Body of pancreas (tissue), 4 donors: ENCODE data around the gene SPATA31E1. TPM values are rescaled to one million over a fixed set of nuclear protein-coding genes. Genes with fewer than 3 reads are reported as not detected.
"Not testable (repeated sequence)": the region's sequence is repeated elsewhere in the genome, so short reads cannot be mapped to it uniquely, and the experiment has no call there.

ENCODE experiments used
- ATAC-seq: fragments of 150-250 bp; one replicate; pipeline ENCODE4 v1.9.1; 2016
- DNase-seq, 4 donors: peaks; one replicate each; pipeline ENCODE4 v3.0.0-alpha.2; 2019
- H3K27ac ChIP-seq, 4 donors: fragments of 200-600 bp; sonication (generic); 1 replicate in 3 of 4; 2 replicates in 1 of 4; pipeline versions ENCODE4 v1.5.1 to v1.6.1; 2016 to 2019; ENCODE audit warnings: mild to moderate bottlenecking in 1 of 4, mixed read lengths in 1 of 4, moderate library complexity in 1 of 4
- H3K27me3 ChIP-seq, 2 donors: fragments of 200-600 bp; sonication (generic); one replicate each; pipeline ENCODE4 v1.6.0; 2016; ENCODE audit warnings: mild to moderate bottlenecking in 1 of 2
- H3K36me3 ChIP-seq, 2 donors: fragments of 200-600 bp; sonication (generic); replicated peaks in 1 of 2; 2 replicates each; pipeline ENCODE4 v1.5.1; 2016; ENCODE audit warnings: low read depth in 2 of 2; ENCODE audit not compliant: insufficient read depth in 1 of 2
- H3K4me1 ChIP-seq: fragments of 200-600 bp; sonication (generic); one replicate; pipeline ENCODE4 v1.6.0; 2016
- H3K4me3 ChIP-seq, 2 donors: fragments of 200-600 bp; sonication (generic); 1 replicate in 1 of 2; 2 replicates in 1 of 2; pipeline ENCODE4 v1.5.1; 2016 to 2019
- H3K9me3 ChIP-seq, 3 donors: fragments of 200-600 bp; sonication (generic); 1 replicate in 2 of 3; 2 replicates in 1 of 3; pipeline ENCODE4 v1.5.1; 2016
- POLR2A ChIP-seq, 3 donors: fragments of 450-650 bp; IDR thresholded peaks; one replicate each; pipeline ENCODE4 v1.6.1; 2016; ENCODE audit warnings: antibody characterized with exemption in 3 of 3, mild to moderate bottlenecking in 2 of 3
- WGBS, 2 donors: methylation state at CpG; one replicate each; pipeline ENCODE4 v1.1.5; 2017; 5-methylcytosine and 5-hydroxymethylcytosine counted together
- intact Hi-C: fragments of 100-400 bp; cut with DNase I; formaldehyde crosslinking; loops from one replicate; pipeline ENCODE4 v1.15.1; 2023
- total RNA-seq, 2 donors: library from RNA; depleted of rRNA; stranded (reverse); fragments of >200 nt; gene quantifications; one replicate each; pipeline ENCODE4 v1.1.0, GENCODE V29; 2016
- TF ChIP-seq, protein P1 (sequence below), 7 experiments: fragments of 450-650 bp in 4 of 7; fragments of 200-600 bp in 3 of 7; sonication (generic) in 3 of 7; IDR thresholded peaks; one replicate each; pipeline ENCODE4 v1.5.1; 2016 to 2019; ENCODE audit warnings: antibody characterized with exemption in 7 of 7

SPATA31E1 gene
- total RNA-seq, 2 donors from 2014 or later, result not detected

DNA sequence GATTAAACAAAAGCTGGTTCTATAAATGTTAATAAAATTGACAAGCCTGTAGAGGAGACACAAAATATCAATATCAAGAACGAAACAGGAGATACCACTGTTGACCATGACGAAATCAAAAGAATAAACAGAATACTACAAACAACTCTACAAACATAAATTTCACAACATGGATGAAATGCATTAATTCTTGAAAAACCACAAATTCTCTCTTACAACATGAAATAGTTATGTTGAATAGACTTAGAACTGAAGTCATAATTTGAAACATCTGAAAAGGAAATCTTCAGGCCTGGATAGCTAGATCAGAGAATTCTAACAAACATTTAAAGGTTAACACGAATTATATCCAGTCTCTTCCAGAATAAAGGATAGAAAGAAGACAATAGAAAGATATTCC is 28.1 kb downstream of the SPATA31E1 start:
- Histone ChIP-seq H3K36me3 (no peaks in the 10 kb centered on the region), H3K4me3 (no peak overlapping the region), H3K4me1 (peaks cover 8% of the 10 kb centered on the region), H3K27ac (no peak overlapping the region), H3K27me3 (no peaks in the 10 kb centered on the region), H3K9me3 (no peaks in the 10 kb centered on the region)
- TF ChIP-seq, protein P1, sequence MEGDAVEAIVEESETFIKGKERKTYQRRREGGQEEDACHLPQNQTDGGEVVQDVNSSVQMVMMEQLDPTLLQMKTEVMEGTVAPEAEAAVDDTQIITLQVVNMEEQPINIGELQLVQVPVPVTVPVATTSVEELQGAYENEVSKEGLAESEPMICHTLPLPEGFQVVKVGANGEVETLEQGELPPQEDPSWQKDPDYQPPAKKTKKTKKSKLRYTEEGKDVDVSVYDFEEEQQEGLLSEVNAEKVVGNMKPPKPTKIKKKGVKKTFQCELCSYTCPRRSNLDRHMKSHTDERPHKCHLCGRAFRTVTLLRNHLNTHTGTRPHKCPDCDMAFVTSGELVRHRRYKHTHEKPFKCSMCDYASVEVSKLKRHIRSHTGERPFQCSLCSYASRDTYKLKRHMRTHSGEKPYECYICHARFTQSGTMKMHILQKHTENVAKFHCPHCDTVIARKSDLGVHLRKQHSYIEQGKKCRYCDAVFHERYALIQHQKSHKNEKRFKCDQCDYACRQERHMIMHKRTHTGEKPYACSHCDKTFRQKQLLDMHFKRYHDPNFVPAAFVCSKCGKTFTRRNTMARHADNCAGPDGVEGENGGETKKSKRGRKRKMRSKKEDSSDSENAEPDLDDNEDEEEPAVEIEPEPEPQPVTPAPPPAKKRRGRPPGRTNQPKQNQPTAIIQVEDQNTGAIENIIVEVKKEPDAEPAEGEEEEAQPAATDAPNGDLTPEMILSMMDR (IDR thresholded peaks at IDR 0.05), result no peak
- TF ChIP-seq POLR2A (IDR thresholded peaks at IDR 0.05), result no peak
- WGBS, 2 donors, result 56 to 61% methylated on average over 3 of the region's 3 CpGs
- ATAC-seq (no peak), DNase-seq (no peak)
- intact Hi-C loops, result no loop called here

DNA sequence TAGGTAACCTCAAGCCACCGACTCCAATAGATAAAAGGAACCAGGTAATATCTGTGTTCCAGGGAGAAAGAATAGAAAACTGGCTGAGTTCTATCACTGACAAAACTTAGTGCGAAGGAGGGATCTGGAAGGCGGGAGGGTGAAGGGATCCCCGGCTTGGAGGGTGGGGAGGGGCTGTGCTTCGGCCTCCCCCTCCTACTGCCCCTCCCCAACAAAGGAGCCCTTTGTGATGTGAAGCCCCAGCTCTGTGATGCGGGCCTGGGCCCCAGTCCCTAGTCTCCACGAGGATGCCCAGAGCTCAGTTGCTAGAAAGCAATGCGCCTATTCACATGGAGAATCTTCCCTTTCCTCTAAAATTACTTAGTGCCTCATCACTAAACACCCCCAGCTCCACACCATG is 35.0 kb downstream of the SPATA31E1 start, which contains the start of gene SPATA31C1:
SPATA31C1 (plus strand) TSS at position 301 of the 400 bp plus-strand sequence.
- DNase-seq, ATAC-seq, H3K27ac ChIP-seq, H3K36me3 ChIP-seq, H3K9me3 ChIP-seq, H3K27me3 ChIP-seq, H3K4me3 ChIP-seq, intact Hi-C loops: not testable (repeated sequence)
- WGBS, 2 donors, result no CpG with 5 or more reads among the region's 8 CpGs
- H3K4me1 ChIP-seq, result peaks cover 12% of the 10 kb centered on the region

DNA sequence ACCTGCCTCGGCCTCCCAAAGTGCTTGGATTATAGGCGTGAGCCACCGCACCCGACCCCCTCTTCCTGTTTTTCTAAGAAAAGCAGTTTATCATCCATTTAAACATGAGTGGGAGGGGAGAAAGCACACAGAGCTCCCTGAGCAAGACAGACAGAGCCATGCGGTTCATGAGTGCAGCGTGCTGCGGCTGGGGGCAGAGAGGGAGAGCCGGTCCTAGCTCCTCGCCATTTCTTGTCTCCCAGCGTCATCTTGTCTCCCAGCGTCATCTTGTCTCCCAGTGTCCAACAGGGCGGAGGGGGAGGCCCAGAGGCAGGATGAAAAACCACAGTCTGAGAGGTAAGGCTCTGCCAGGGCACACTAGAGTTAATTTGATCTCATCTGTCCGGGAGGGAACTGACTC is 36.3 kb downstream of the SPATA31E1 start:
- H3K27me3 ChIP-seq, H3K4me3 ChIP-seq, H3K27ac ChIP-seq, H3K9me3 ChIP-seq, DNase-seq, ATAC-seq, intact Hi-C loops, H3K36me3 ChIP-seq: not testable (repeated sequence)
- peaks cover 12% of the 10 kb centered on the region for H3K4me1 ChIP-seq
- WGBS, 2 donors, result 80 to 86% methylated on average over 10 to 11 of the region's 13 CpGs

DNA sequence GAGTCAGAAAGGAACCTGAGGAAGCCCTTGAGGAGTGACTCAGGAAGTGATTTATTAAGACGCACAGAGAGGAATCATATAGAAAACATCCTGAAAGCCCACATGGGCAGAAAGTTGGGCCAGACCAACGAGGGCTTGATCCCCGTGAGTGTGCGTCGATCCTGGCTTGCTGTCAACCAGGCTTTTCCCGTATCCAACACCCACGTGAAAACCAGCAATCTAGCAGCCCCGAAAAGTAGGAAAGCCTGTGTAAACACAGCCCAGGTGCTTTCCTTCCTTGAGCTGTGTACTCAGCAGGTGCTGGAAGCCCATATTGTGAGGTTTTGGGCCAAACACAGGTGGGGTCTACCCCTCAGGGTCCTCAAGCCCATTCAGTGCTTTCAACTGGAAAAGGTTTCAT is 38.9 kb downstream of the SPATA31E1 start:
- 34 to 48% methylated on average over 7 to 8 of the region's 8 CpGs for WGBS, 2 donors
- ATAC-seq, H3K27me3 ChIP-seq, intact Hi-C loops, H3K36me3 ChIP-seq, H3K9me3 ChIP-seq, H3K27ac ChIP-seq, H3K4me3 ChIP-seq: not testable (repeated sequence)
- DNase-seq, result peak in 2 of 4 donors; percentile 49 to 58
- peaks cover 12% of the 10 kb centered on the region for H3K4me1 ChIP-seq

DNA sequence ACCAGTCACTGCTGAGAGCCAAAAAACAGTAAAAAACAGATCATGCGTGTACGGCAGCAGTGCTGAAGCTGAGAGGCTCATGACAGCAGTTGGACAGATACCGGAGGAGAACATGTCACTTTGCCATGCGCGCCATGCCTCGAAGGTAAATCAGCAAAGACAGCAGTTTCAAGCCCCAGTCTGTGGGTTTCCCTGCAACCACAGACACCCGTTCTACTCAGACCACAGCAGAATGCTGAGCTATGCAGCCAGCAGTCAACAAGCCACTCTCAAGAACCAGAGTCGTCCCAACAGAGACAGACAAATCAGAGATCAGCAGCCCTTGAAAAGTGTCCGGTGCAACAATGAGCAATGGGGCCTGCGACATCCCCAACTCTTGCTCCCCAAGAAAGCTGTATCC is 40.3 kb downstream of the SPATA31E1 start:
- intact Hi-C loops, H3K36me3 ChIP-seq, DNase-seq, H3K27me3 ChIP-seq, H3K9me3 ChIP-seq, H3K4me3 ChIP-seq, H3K27ac ChIP-seq, ATAC-seq: not testable (repeated sequence)
- WGBS, 2 donors, result 60 to 73% methylated on average over 1 to 7 of the region's 10 CpGs
- peaks cover 12% of the 10 kb centered on the region for H3K4me1 ChIP-seq

DNA sequence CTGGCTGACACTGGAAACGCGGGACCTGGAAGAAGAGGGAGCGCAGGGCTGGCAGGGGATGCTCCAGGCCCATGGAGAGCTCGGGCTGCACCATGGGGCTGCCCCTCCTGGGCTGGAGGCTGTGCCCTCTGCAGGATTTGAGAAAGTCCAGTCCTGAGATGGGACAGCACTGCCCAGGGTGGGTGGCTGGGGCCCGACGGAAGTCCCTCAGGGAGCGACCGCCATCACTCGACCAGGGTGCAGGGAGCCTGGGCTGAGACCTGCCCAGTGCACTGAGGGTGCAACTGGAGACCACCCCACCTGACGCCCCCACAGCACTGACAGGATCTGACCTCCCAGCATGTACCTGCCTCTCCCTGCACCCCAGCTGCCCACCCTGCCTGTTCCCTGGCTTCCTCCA is 42.2 kb downstream of the SPATA31E1 start:
- H3K4me3 ChIP-seq, ATAC-seq, H3K9me3 ChIP-seq, H3K36me3 ChIP-seq, intact Hi-C loops, H3K27me3 ChIP-seq, DNase-seq, H3K27ac ChIP-seq: not testable (repeated sequence)
- peaks cover 12% of the 10 kb centered on the region for H3K4me1 ChIP-seq
- WGBS, 2 donors, result 92% methylated on average over 9 of the region's 10 CpGs; no CpG with 5 or more reads in 1 of the 2 donors

DNA sequence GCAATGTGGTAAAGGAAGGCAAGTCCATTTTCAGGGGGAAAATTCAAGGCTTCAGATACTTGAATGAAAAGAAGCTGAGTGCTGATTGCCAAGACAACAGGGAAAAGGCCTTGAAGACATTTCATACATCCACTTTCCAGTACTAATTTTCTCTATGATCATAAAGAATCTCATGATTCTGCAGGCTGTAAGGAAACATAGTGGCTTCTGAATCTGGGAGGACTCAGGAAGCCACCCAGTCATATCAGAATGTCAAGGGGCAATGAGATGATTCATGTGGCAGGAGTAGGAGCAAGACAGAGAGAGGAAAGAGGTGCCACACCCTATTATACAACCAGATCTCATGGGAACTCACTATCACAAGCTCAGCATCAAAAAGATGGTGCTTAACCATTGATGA is 46.5 kb downstream of the SPATA31E1 start:
- H3K4me1 ChIP-seq, H3K9me3 ChIP-seq, intact Hi-C loops, H3K36me3 ChIP-seq, DNase-seq, H3K27me3 ChIP-seq, H3K27ac ChIP-seq, ATAC-seq, H3K4me3 ChIP-seq: not testable (repeated sequence)

DNA sequence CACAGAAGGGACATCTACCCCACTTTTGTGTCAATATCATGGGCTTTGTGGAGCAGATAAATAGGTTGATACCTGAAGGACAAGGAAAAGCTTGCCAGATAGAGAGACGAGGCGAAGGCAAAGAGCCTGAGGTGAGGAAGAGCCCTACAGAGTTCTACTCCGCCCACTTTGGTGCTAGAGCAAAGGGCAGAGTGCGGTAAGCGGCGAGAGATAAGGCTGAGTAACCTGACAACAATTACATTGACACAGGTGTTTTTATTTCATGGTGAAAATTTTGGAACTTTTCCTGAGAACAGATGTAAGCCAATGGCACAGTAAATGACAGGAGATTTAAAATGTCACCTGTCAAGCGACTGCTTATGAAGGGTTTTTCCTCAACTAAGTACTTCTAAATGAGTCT is 51.8 kb downstream of the SPATA31E1 start:
- H3K4me1 ChIP-seq, H3K27ac ChIP-seq, ATAC-seq, H3K36me3 ChIP-seq, H3K9me3 ChIP-seq, intact Hi-C loops, H3K27me3 ChIP-seq, H3K4me3 ChIP-seq: not testable (repeated sequence)
- WGBS, 2 donors, result 36 to 52% methylated on average over 1 to 7 of the region's 7 CpGs
- peak in 3 of 4 donors; percentile 39 to 76 (median 54) for DNase-seq

DNA sequence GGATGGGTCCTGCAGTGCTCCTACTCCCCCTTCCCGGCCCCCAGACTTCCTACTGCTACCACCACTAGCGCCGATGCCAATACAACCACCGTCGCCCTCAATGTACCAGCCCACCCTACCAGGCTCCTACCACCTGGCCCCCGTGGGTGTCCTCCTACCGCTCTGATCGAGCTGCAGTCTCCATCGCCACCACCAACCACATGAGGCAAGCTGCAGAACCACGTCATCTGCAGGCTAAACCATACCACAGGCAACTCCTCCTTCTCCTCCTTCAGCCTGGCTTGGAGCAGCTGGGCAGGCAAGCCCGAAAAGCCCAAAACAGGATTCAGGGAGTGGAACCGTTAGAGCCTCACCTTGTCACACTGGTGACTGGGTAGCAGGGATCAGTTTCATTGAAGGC is 54.7 kb downstream of the SPATA31E1 start:
- H3K9me3 ChIP-seq, ATAC-seq, H3K36me3 ChIP-seq, H3K4me1 ChIP-seq, DNase-seq, H3K27ac ChIP-seq, H3K4me3 ChIP-seq, H3K27me3 ChIP-seq, intact Hi-C loops: not testable (repeated sequence)
- 100% methylated on average over 3 of the region's 12 CpGs; no CpG with 5 or more reads in 1 of the 2 donors for WGBS, 2 donors

DNA sequence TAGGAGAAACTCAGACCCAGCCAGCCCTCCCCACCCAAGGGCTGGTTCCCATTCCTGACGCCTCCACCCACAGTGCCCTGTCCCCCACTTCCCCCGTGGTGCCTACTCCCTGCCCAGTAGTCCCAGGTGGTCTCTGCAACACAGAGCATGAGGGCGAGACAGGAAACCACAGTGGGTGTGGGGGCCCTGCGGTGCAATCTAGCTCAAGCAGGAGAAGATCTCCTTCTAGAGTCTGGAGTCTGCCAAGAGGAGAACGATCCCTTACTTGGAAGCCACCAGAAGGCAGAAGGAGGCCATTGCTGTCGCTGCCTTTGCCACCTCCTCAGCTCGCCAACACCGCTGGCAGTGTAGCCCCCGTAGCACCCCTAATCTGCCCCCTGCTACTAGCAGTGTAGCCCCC is 55.2 kb downstream of the SPATA31E1 start:
- H3K4me3 ChIP-seq, H3K36me3 ChIP-seq, H3K9me3 ChIP-seq, intact Hi-C loops, ATAC-seq, H3K4me1 ChIP-seq, H3K27me3 ChIP-seq, DNase-seq, H3K27ac ChIP-seq: not testable (repeated sequence)
- no CpG with 5 or more reads among the region's 9 CpGs for WGBS, 2 donors

DNA sequence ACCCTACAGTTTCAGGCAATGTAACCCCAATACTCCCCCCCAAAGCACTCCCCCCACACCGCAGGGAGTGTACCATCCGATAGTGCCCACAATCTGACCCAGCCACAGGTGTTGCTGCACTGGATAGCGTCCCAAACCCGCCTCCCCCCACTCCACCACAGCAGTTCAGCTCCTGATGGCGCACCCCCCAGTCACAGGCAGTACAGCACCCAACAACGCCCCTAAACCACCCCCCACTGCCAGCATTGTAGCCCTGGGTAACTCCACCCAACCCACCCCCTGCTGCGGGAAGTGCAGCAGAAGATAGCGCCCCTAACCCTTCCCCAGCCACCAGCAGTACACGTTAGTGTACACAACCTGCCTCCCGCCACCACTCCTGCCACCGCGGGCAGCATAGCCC is 55.7 kb downstream of the SPATA31E1 start:
- H3K4me3 ChIP-seq, H3K27me3 ChIP-seq, intact Hi-C loops, DNase-seq, H3K36me3 ChIP-seq, H3K4me1 ChIP-seq, H3K9me3 ChIP-seq, H3K27ac ChIP-seq, ATAC-seq: not testable (repeated sequence)
- no CpG with 5 or more reads among the region's 12 CpGs for WGBS, 2 donors
